Measurements from ENCODE around the gene RPS19BP1. TPM values are rescaled to one million over a fixed set of nuclear protein-coding genes. Genes with fewer than 3 reads are reported as not detected.
A peak's percentile ranks its signal among the peaks of the same experiment; 100 is the strongest.

The RPS19BP1 gene
- total RNA-seq, 1 donor from 2014 or later: 27.7 TPM

DNA sequence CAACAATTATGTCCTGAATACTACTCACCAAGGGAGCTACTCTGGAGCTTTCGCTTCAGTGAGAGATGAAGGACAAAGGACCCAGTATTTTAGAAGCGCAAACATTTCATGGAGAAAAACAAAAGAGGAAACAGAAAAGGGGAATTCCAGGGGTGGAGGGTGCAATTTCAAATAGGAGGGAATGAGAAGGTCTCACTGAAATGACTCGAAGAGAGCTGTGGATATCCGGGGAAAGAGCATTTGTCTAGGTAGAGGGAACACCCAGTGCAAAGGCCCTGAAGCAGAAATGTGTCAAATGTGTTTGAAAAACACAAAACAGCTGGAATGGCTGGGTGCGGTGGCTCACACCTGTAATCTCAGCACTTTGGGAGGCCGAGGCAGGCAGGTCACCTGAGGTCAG is 2.4 kb downstream of the RPS19BP1 start:
- Histone ChIP-seq H4K20me1 (ENCODE audit: low read depth) (peaks cover 59% of the 10 kb centered on the region), H2AFZ (replicated peaks) (no peak overlapping the region), H3K4me3 (no peak overlapping the region), H3K79me2 (ENCODE audit: low read depth) (peaks cover 30% of the 10 kb centered on the region), H3K27me3 (no peaks in the 10 kb centered on the region), H3K4me1 (peaks cover 19% of the 10 kb centered on the region), H3K4me2 (no peak overlapping the region), H3F3A (ENCODE audit: low read depth) (peaks cover 72% of the 10 kb centered on the region), H3K9ac (no peak overlapping the region), H3K36me3 (no peaks in the 10 kb centered on the region), H3K27ac (no peak overlapping the region), H3K9me3 (ENCODE audit: low read depth) (no peaks in the 10 kb centered on the region)
- TF ChIP-seq CTCF (IDR thresholded peaks at IDR 0.05): no peak
- no peak for TF ChIP-seq EZH2 (IDR thresholded peaks at IDR 0.05)
- TF ChIP-seq EZH2phosphoT487 (IDR thresholded peaks at IDR 0.05): no peak
- Mint-ChIP-seq H3K4me1 (peaks cover 59% of the 10 kb centered on the region), H3K36me3 (no peaks in the 10 kb centered on the region), H3K27me3 (ENCODE audit: insufficient read depth, low read depth) (peaks cover 2% of the 10 kb centered on the region), H3K4me3 (peak overlapping the region; percentile 24), H3K9me3 (no peaks in the 10 kb centered on the region), H3K27ac (no peak overlapping the region)
- DNase-seq (ENCODE audit: low spot score): no peak

- no peak for DNase-seq (ENCODE audit: low spot score)
- peak overlapping the region; percentile 30 for H3K4me3 Mint-ChIP-seq
- Histone ChIP-seq H3K27me3 (no peaks in the 10 kb centered on the region), H3K4me1 (peaks cover 14% of the 10 kb centered on the region), H3K9ac (no peak overlapping the region), H2AFZ (replicated peaks) (no peak overlapping the region), H3K9me3 (ENCODE audit: low read depth) (no peaks in the 10 kb centered on the region), H3K4me3 (no peak overlapping the region), H3K4me2 (peak overlapping the region; percentile 49), H4K20me1 (ENCODE audit: low read depth) (peaks cover 66% of the 10 kb centered on the region), H3K36me3 (no peaks in the 10 kb centered on the region), H3F3A (ENCODE audit: low read depth) (peaks cover 77% of the 10 kb centered on the region), H3K27ac (no peak overlapping the region), H3K79me2 (ENCODE audit: low read depth) (peaks cover 32% of the 10 kb centered on the region)
- TF ChIP-seq EZH2phosphoT487 (IDR thresholded peaks at IDR 0.05): no peak
- TF ChIP-seq EZH2 (IDR thresholded peaks at IDR 0.05): no peak
- TF ChIP-seq CTCF (IDR thresholded peaks at IDR 0.05): no peak
- H3K4me1 Mint-ChIP-seq: peaks cover 64% of the 10 kb centered on the region
- peaks cover 2% of the 10 kb centered on the region for H3K27me3 Mint-ChIP-seq (ENCODE audit: insufficient read depth, low read depth)
- peaks cover 5% of the 10 kb centered on the region for H3K36me3 Mint-ChIP-seq
- no peaks in the 10 kb centered on the region for H3K9me3 Mint-ChIP-seq
- H3K27ac Mint-ChIP-seq: no peak overlapping the region
Observed at GRCh38 chr22:39529487-39529851, 3.1 kb downstream of the RPS19BP1 start.

DNA sequence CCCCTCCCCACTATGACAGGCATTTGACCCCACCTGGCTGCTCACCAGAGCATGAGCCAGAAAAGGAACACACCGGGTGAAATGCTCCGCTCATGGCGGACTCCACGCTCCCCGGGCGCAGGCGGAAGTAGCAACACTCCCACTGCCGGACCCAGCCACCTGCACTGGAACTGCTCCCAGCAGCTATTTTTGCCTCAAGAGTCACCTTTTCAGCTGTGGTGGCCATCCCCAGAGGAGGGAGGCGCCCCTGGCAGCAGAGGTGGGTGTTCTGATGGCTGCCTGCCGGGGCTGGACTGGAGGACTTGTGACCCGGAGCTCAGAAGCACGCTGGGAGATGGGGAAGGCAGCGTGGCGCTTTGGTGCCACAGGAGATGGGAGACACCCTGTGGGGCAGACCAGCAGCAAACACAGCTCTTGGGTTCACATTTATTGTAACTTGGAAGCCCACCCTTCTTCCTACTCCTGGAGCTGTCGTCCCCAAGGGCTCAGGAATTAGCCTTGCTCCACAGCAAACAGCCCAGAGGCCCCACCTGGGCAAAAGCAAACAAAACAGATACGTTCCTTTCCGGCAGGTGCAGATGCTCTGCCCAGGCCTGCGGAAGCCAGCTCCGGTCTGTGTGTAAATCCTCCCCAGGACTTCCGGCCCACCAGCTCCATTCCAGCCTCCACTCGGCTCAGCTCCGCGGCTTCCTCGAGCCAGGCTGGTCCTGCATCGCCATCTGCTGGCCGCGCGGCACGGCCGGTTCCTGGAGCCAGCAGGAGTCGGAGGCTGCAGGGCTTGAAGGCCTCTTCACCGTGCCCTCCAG is 3.7 kb downstream of the RPS19BP1 start:
- Histone ChIP-seq H3K4me3 (no peak overlapping the region), H3F3A (ENCODE audit: low read depth) (peaks cover 77% of the 10 kb centered on the region), H3K27ac (no peak overlapping the region), H3K27me3 (no peaks in the 10 kb centered on the region), H4K20me1 (ENCODE audit: low read depth) (peaks cover 72% of the 10 kb centered on the region), H3K9me3 (ENCODE audit: low read depth) (no peaks in the 10 kb centered on the region), H3K79me2 (ENCODE audit: low read depth) (peaks cover 38% of the 10 kb centered on the region), H3K9ac (no peak overlapping the region), H3K4me2 (peak overlapping the region; percentile 49), H3K36me3 (no peaks in the 10 kb centered on the region), H2AFZ (replicated peaks) (no peak overlapping the region), H3K4me1 (peaks cover 10% of the 10 kb centered on the region)
- Mint-ChIP-seq H3K4me3 (peak overlapping the region; percentile 60), H3K27me3 (ENCODE audit: insufficient read depth, low read depth) (peaks cover 2% of the 10 kb centered on the region), H3K4me1 (peaks cover 59% of the 10 kb centered on the region), H3K9me3 (no peaks in the 10 kb centered on the region), H3K27ac (no peak overlapping the region), H3K36me3 (peaks cover 5% of the 10 kb centered on the region)
- DNase-seq (ENCODE audit: low spot score): peak; percentile 95
- TF ChIP-seq EZH2 (IDR thresholded peaks at IDR 0.05) (peak; percentile 33), EZH2phosphoT487 (IDR thresholded peaks at IDR 0.05) (no peak), CTCF (IDR thresholded peaks at IDR 0.05) (peak; percentile 93)
